H1 (cell line): ENCODE results near the gene SVIL. TPM values are rescaled to one million over a fixed set of nuclear protein-coding genes. Genes with fewer than 3 reads are reported as not detected.

ENCODE experiments used
- CTCF ChIA-PET: fragments of 300-600 bp; sonication (Branson Sonifier 250); formaldehyde crosslinking; loops from one replicate; lab custom pipeline; 2021; ENCODE audit not compliant: partially characterized antibody; lab: Charles Lee
- POLR2A ChIA-PET: fragments of 300-600 bp; sonication (Branson Sonifier 250); formaldehyde crosslinking; loops from one replicate; lab custom pipeline; 2021; ENCODE audit warnings: inconsistent platforms; ENCODE audit not compliant: partially characterized antibody; lab: Charles Lee
- DNase-seq, 2 experiments: peaks; one replicate each; pipeline versions ENCODE4 v3.0.0 to v3.0.0-alpha.2; 2010 to 2022; ENCODE audit warnings: low spot score in 2 of 2, low read depth in 1 of 2, mixed read lengths in 1 of 2
- FAIRE-seq: peaks from 2 replicates; lab custom pipeline; 2011; peaks lifted over from hg19 to GRCh38; lab: Jason Lieb, UNC
- H2AFZ ChIP-seq: 2 replicates; pipeline ENCODE4 v1.8.1; 2012; ENCODE audit warnings: low read length, inconsistent platforms
- H2AK5ac ChIP-seq: 2 replicates; pipeline ENCODE4 v1.6.1; 2013; ENCODE audit warnings: low read depth, low read length
- H2BK120ac ChIP-seq: replicated peaks from 2 replicates; pipeline ENCODE3; 2013; ENCODE audit warnings: low read depth, low read length, inconsistent platforms
- H2BK12ac ChIP-seq: 2 replicates; pipeline ENCODE4 v1.6.1; 2013; ENCODE audit warnings: low read depth, low read length
- H2BK15ac ChIP-seq: 2 replicates; pipeline ENCODE4 v1.6.1; 2013; ENCODE audit warnings: low read length
- H2BK20ac ChIP-seq: 2 replicates; pipeline ENCODE4 v1.6.1; 2013; ENCODE audit warnings: low read length
- H2BK5ac ChIP-seq: 2 replicates; pipeline ENCODE4 v1.6.1; 2013; ENCODE audit warnings: low read depth, low read length
- H3K14ac ChIP-seq: 2 replicates; pipeline ENCODE4 v1.6.1; 2013; ENCODE audit warnings: inconsistent platforms; ENCODE audit not compliant: insufficient read length
- H3K18ac ChIP-seq: 2 replicates; pipeline ENCODE4 v1.6.1; 2013; ENCODE audit warnings: low read length; ENCODE audit errors: extremely low read depth
- H3K23ac ChIP-seq: 2 replicates; pipeline ENCODE4 v1.6.1; 2013; ENCODE audit warnings: inconsistent platforms; ENCODE audit not compliant: insufficient read length
- H3K23me2 ChIP-seq: 2 replicates; pipeline ENCODE4 v1.6.1; 2013; ENCODE audit warnings: low read depth, low read length
- H3K27ac ChIP-seq: 2 replicates; pipeline ENCODE4 v1.6.1; 2011; ENCODE audit warnings: low read depth, low read length, inconsistent platforms
- H3K27me3 ChIP-seq, 4 experiments: replicated peaks in 1 of 4; 1 replicate in 1 of 4; 2 replicates in 3 of 4; pipeline versions ENCODE4 v1.6.1 to v1.8.1; 2011 to 2013; ENCODE audit warnings: low read length in 3 of 4, mild to moderate bottlenecking in 3 of 4, inconsistent platforms in 2 of 4, mixed read lengths in 2 of 4, moderate library complexity in 1 of 4; ENCODE audit not compliant: control insufficient read depth in 3 of 4, insufficient read depth in 3 of 4; ENCODE audit errors: extremely low read depth in 1 of 4
- H3K36me3 ChIP-seq, 4 experiments: 2 replicates each; pipeline versions ENCODE4 v1.6.1 to v1.8.1; 2011 to 2013; ENCODE audit warnings: mild to moderate bottlenecking in 4 of 4, low read length in 3 of 4, moderate library complexity in 2 of 4, control low read depth in 1 of 4, inconsistent platforms in 1 of 4; ENCODE audit not compliant: insufficient read depth in 4 of 4, control insufficient read depth in 2 of 4
- H3K4ac ChIP-seq: replicated peaks from 2 replicates; pipeline ENCODE3; 2013; ENCODE audit warnings: low read length, low read depth, mixed read lengths, inconsistent platforms; ENCODE audit not compliant: insufficient read length
- H3K4me1 ChIP-seq, 4 experiments: replicated peaks in 1 of 4; 1 replicate in 1 of 4; 2 replicates in 3 of 4; pipeline versions ENCODE4 v1.6.1 to v1.8.1; 2011 to 2013; ENCODE audit warnings: low read length in 3 of 4, inconsistent platforms in 2 of 4, mixed read lengths in 1 of 4; ENCODE audit not compliant: insufficient read depth in 4 of 4, control insufficient read depth in 3 of 4
- H3K4me2 ChIP-seq, 2 experiments: 2 replicates each; pipeline versions ENCODE4 v1.6.1 to v1.8.1; 2011 to 2013; ENCODE audit warnings: low read depth in 2 of 2, low read length in 2 of 2, control low read depth in 1 of 2, inconsistent platforms in 1 of 2, mild to moderate bottlenecking in 1 of 2; ENCODE audit not compliant: insufficient read depth in 1 of 2
- H3K4me3 ChIP-seq, 4 experiments: fragments of 200-600, 300-600 bp in 1 of 4; sonication (generic), shearing (Covaris generic), sonication (Bioruptor Twin) in 1 of 4; 2 replicates each; pipeline versions ENCODE4 v1.5.1 to v1.8.1; 2011 to 2016; ENCODE audit warnings: low read length in 4 of 4, low read depth in 3 of 4, control low read depth in 2 of 4, inconsistent platforms in 2 of 4, mild to moderate bottlenecking in 2 of 4, mixed read lengths in 1 of 4, moderate library complexity in 1 of 4; ENCODE audit not compliant: insufficient read depth in 2 of 4; ENCODE audit errors: extremely low read depth in 1 of 4
- H3K56ac ChIP-seq: replicated peaks from 2 replicates; pipeline ENCODE3; 2013; ENCODE audit warnings: low read depth, mild to moderate bottlenecking, mixed read lengths, low read length, inconsistent platforms; ENCODE audit not compliant: insufficient read length
- H3K79me1 ChIP-seq: 2 replicates; pipeline ENCODE4 v1.6.1; 2013; ENCODE audit warnings: low read depth, low read length, control low read depth
- H3K79me2 ChIP-seq, 2 experiments: 2 replicates each; pipeline versions ENCODE4 v1.6.1 to v1.8.1; 2012 to 2013; ENCODE audit warnings: low read length in 2 of 2, mild to moderate bottlenecking in 2 of 2, inconsistent platforms in 1 of 2; ENCODE audit not compliant: insufficient read depth in 2 of 2, control insufficient read depth in 1 of 2
- H3K9ac ChIP-seq, 4 experiments: replicated peaks in 1 of 4; 1 replicate in 1 of 4; 2 replicates in 3 of 4; pipeline versions ENCODE4 v1.6.1 to v1.8.1; 2011 to 2013; ENCODE audit warnings: low read depth in 3 of 4, low read length in 3 of 4, control low read depth in 2 of 4, mild to moderate bottlenecking in 2 of 4, moderate library complexity in 2 of 4, inconsistent platforms in 1 of 4; ENCODE audit errors: extremely low read depth in 1 of 4
- H3K9me3 ChIP-seq, 2 experiments: 2 replicates each; pipeline versions ENCODE4 v1.6.1 to v1.8.1; 2012 to 2013; ENCODE audit warnings: mild to moderate bottlenecking in 2 of 2, moderate library complexity in 2 of 2, control low read depth in 1 of 2, inconsistent platforms in 1 of 2, low read depth in 1 of 2, low read length in 1 of 2, mixed read lengths in 1 of 2; ENCODE audit not compliant: insufficient read depth in 2 of 2
- H4K20me1 ChIP-seq, 2 experiments: replicated peaks in 1 of 2; 2 replicates each; pipeline versions ENCODE3 to v1.8.1; 2011 to 2013; ENCODE audit warnings: inconsistent platforms in 2 of 2, low read length in 2 of 2, mild to moderate bottlenecking in 1 of 2; ENCODE audit not compliant: insufficient read depth in 2 of 2, control insufficient read depth in 1 of 2
- H4K5ac ChIP-seq: 2 replicates; pipeline ENCODE4 v1.6.1; 2013; ENCODE audit warnings: low read length, low read depth, mixed read lengths, inconsistent platforms; ENCODE audit not compliant: insufficient read length
- H4K8ac ChIP-seq: 2 replicates; pipeline ENCODE4 v1.8.0; 2013; ENCODE audit warnings: mild to moderate bottlenecking, moderate library complexity, low read length, inconsistent platforms; ENCODE audit not compliant: insufficient read depth; ENCODE audit errors: extremely low read depth
- H4K91ac ChIP-seq: replicated peaks from 2 replicates; pipeline ENCODE3; 2013; ENCODE audit warnings: low read length, mixed read lengths, inconsistent platforms; ENCODE audit not compliant: insufficient read length
- CBX5 ChIP-seq: fragments of 300-800, 300-1000 bp; sonication (generic); IDR thresholded peaks from 2 replicates; pipeline ENCODE4 v1.7.1; 2016; ENCODE audit warnings: antibody characterized with exemption, low read length, low read depth
- EGR1 ChIP-seq: IDR thresholded peaks from 2 replicates; pipeline ENCODE4 v1.6.1; 2011; ENCODE audit warnings: low read depth, low read length, borderline replicate concordance
- HDAC6 ChIP-seq: IDR thresholded peaks from one replicate; pipeline ENCODE4 v1.7.1; 2012; ENCODE audit warnings: low read depth, mild to moderate bottlenecking, inconsistent platforms, low read length, moderate library complexity
- PHF8 ChIP-seq: fragments of 200-600 bp; sonication (generic); conservative IDR thresholded peaks from 2 replicates; pipeline ENCODE4 v1.7.1; 2012; ENCODE audit warnings: low read depth, mild to moderate bottlenecking, inconsistent platforms, low read length, moderate library complexity
- RBBP5 ChIP-seq: IDR thresholded peaks from 2 replicates; pipeline ENCODE4 v1.7.1; 2012; ENCODE audit warnings: low read depth, mild to moderate bottlenecking, inconsistent platforms, low read length, moderate library complexity, borderline replicate concordance
- SIN3A ChIP-seq, 2 experiments: IDR thresholded peaks in 1 of 2; conservative IDR thresholded peaks in 1 of 2; 2 replicates each; pipeline ENCODE4 v1.6.1; 2011 to 2012; ENCODE audit warnings: low read length in 2 of 2, improper control_type of control experiment in 1 of 2, low read depth in 1 of 2, mild to moderate bottlenecking in 1 of 2
- TBP ChIP-seq: IDR thresholded peaks from 2 replicates; pipeline ENCODE4 v1.6.1; 2011; ENCODE audit warnings: low read depth, low read length, improper control_type of control experiment
- WGBS, 2 experiments: shearing (Covaris generic) in 1 of 2; methylation state at CpG; one replicate each; pipeline versions ENCODE4 v1.1.6 to v1.1.7; 2013 to 2015; ENCODE audit warnings: low lambda C conversion rate in 2 of 2, mixed read lengths in 2 of 2, inconsistent platforms in 1 of 2, low coverage in 1 of 2, missing lambda C conversion rate in 1 of 2; ENCODE audit not compliant: insufficient replicate concordance in 2 of 2, insufficient coverage in 1 of 2, insufficient read length in 1 of 2; ENCODE audit errors: extremely low coverage in 1 of 2, missing lambda C conversion rate in 1 of 2; 5-methylcytosine and 5-hydroxymethylcytosine counted together
- polyA plus RNA-seq, 7 experiments: library from polyadenylated mRNA; depleted of rRNA in 3 of 7; stranded (reverse) in 5 of 7; unstranded in 2 of 7; fragments of >200 nt in 5 of 7; fragments of 200-250 nt in 2 of 7; gene quantifications; 1 replicate in 5 of 7; 2 replicates in 1 of 7; 4 replicates in 1 of 7; pipeline versions ENCODE4 v1.2.1 to v1.2.3, GENCODE V29; 2011 to 2013; ENCODE audit warnings: missing spikeins in 2 of 7, mixed read lengths in 2 of 7
- total RNA-seq: library from RNA; stranded (reverse); fragmentation: NEBNext Ultra II Directional; extraction: Animal tissue kit (Norgen Biotek cat#: 25700); gene quantifications from 2 replicates; pipeline ENCODE4 v1.2.1, GENCODE V29; 2021
- TF ChIP-seq, protein P1 (sequence below): IDR thresholded peaks from 2 replicates; pipeline ENCODE4 v1.6.1; 2011; ENCODE audit warnings: low read length, improper control_type of control experiment
- TF ChIP-seq, protein P2 (sequence below): IDR thresholded peaks from 2 replicates; pipeline ENCODE4 v1.6.1; 2012; ENCODE audit warnings: inconsistent platforms

Gene SVIL
- total and polyA plus RNA-seq, 2 of the 8 experiments (the other 6 are each of a cell fraction or from before 2014, with no cell fraction given) = 4.7 to 15.4 TPM

DNA sequence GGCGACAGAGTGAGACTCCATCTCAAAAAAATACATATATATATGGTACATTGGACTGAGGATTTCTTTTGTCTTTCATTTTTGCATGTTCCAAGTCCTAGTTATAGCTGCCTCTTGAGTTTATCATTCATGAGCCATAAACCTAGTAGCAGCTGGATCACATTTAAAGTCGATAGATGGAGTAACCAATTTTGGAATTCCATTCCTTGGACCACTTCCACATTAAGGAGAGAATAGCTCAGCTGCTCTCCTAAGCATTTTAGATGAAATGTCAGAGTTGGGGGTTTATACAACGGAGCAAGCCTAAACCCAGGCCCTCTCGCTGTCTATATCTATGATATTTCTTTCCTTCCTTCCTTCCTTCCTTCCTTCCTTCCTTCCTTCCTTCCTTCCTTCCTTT is 204.7 kb downstream of the SVIL start:
- Histone ChIP-seq H3K4ac (no peak overlapping the region), H3K79me2 (no peaks in the 10 kb centered on the region), H2AFZ (no peak overlapping the region), H3K27ac (no peak overlapping the region), H2BK20ac (no peak overlapping the region), H3K23ac (no peak overlapping the region), H4K5ac (no peak overlapping the region), H2BK15ac (no peak overlapping the region), H3K36me3 (no peaks in the 10 kb centered on the region), H3K23me2 (no peaks in the 10 kb centered on the region), H3K9ac (no peak overlapping the region), H3K4me1 (no peaks in the 10 kb centered on the region), H3K14ac (no peak overlapping the region), H3K56ac (no peak overlapping the region), H3K4me2 (no peak overlapping the region), H2BK12ac (no peak overlapping the region), H2AK5ac (no peak overlapping the region), H3K9me3 (no peaks in the 10 kb centered on the region), H3K79me1 (no peaks in the 10 kb centered on the region), H3K4me3 (no peak overlapping the region), H4K20me1 (no peaks in the 10 kb centered on the region), H4K91ac (no peak overlapping the region), H2BK5ac (no peak overlapping the region), H4K8ac (no peak overlapping the region), H3K18ac (no peak overlapping the region), H3K27me3 (no peaks in the 10 kb centered on the region), H2BK120ac (no peak overlapping the region)
- ChIA-PET CTCF (interaction anchor here (0.9 to 2.4 kb wide), 14 partner anchors 9 to 766 kb away, joined by 3 to 12 read pairs (median 3); no protein-coding TSS in a partner anchor), POLR2A (interaction anchor here (0.8 kb wide), 1 partner anchor 11 kb away, joined by 3 read pairs; no protein-coding TSS in a partner anchor)
- 98% methylated on average over 3 of the region's 4 CpGs; no CpG with 5 or more reads in 1 of the 2 experiments for WGBS, 2 experiments
- FAIRE-seq (no peak), DNase-seq (no peak)
- TF ChIP-seq EGR1 (no peak), PHF8 (no peak), RBBP5 (no peak), HDAC6 (no peak), TBP (no peak), SIN3A (conservative IDR thresholded peaks at IDR 0.05 in 1 of 2, IDR thresholded peaks at IDR 0.05 in 1 of 2; ENCODE audit: low read depth in 1 of 2, low read length in 2 of 2) (no peak), CBX5 (no peak)
- TF ChIP-seq, protein P1, sequence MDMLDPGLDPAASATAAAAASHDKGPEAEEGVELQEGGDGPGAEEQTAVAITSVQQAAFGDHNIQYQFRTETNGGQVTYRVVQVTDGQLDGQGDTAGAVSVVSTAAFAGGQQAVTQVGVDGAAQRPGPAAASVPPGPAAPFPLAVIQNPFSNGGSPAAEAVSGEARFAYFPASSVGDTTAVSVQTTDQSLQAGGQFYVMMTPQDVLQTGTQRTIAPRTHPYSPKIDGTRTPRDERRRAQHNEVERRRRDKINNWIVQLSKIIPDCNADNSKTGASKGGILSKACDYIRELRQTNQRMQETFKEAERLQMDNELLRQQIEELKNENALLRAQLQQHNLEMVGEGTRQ = no peak
- TF ChIP-seq, protein P2, sequence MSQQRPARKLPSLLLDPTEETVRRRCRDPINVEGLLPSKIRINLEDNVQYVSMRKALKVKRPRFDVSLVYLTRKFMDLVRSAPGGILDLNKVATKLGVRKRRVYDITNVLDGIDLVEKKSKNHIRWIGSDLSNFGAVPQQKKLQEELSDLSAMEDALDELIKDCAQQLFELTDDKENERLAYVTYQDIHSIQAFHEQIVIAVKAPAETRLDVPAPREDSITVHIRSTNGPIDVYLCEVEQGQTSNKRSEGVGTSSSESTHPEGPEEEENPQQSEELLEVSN = no peak
